Measurements from ENCODE around the gene FARP2.

GRCh38 chr2:241324775-241325174 lies 31.3 kb upstream of the FARP2 start:
- TF ChIP-seq EZH2phosphoT487 (IDR thresholded peaks at IDR 0.05; ENCODE audit: borderline replicate concordance, low read length) = no peak
- no peak for TF ChIP-seq CTCF (conservative IDR thresholded peaks at IDR 0.05; ENCODE audit: low read depth, low read length)
- no peak for TF ChIP-seq EZH2 (IDR thresholded peaks at IDR 0.05; ENCODE audit: low read length, unreplicated experiment)

Data from PC-3 (cell line).